Prostate gland (tissue), 2 donors: ENCODE results near the gene PIAS3.

ENCODE experiments used
- CTCF ChIP-seq, 4 experiments: fragments of 200-600 bp in 2 of 4; fragments of 450-650 bp in 2 of 4; sonication (generic) in 2 of 4; IDR thresholded peaks; 1 replicate in 3 of 4; 2 replicates in 1 of 4; pipeline ENCODE4 v1.5.1; 2016 to 2019; ENCODE audit warnings: antibody characterized with exemption in 4 of 4, mild to moderate bottlenecking in 2 of 4, moderate library complexity in 2 of 4
- POLR2AphosphoS5 ChIP-seq: sonication (generic); formaldehyde crosslinking; IDR thresholded peaks from one replicate; pipeline ENCODE4 v1.6.1; 2017; ENCODE audit warnings: antibody characterized with exemption

- no peak for TF ChIP-seq POLR2AphosphoS5
- no peak for TF ChIP-seq CTCF (IDR thresholded peaks at IDR 0.05)
These were observed 27.5 kb upstream of the PIAS3 start for GRCh38 chr1:145886390-145886789.
